Kidney tubule cell (primary cell): ENCODE measurements around the gene SMG5.
A peak's percentile ranks its signal among the peaks of the same experiment; 100 is the strongest.
"Not testable (repeated sequence)": the region's sequence is repeated elsewhere in the genome, so short reads cannot be mapped to it uniquely, and the experiment has no call there.

ENCODE experiments used
- DNase-seq: peaks from one replicate; pipeline ENCODE4 v3.0.0-alpha.2; 2018; ENCODE audit warnings: low spot score

The SMG5 gene

GRCh38 chr1:156245451-156246232 is 37.0 kb downstream of the SMG5 start:
- DNase-seq: peak; percentile 50

- no peak for DNase-seq
Measured at GRCh38 chr1:156244712-156245111, 37.9 kb downstream of the SMG5 start.

- DNase-seq: no peak
Measured at GRCh38 chr1:156244126-156244525, 38.5 kb downstream of the SMG5 start.

- DNase-seq: no peak
Measured at GRCh38 chr1:156242738-156243137, 39.9 kb downstream of the SMG5 start.

GRCh38 chr1:156241926-156242325 is 40.7 kb downstream of the SMG5 start, which contains the start of gene BGLAP:
TSS of gene BGLAP (plus strand) at chr1:156242184. CDS start at chr1:156242232, 48 bp downstream.
- DNase-seq: no peak

- DNase-seq: no peak
Measured at GRCh38 chr1:156241311-156241811, 41.3 kb downstream of the SMG5 start.

GRCh38 chr1:156238248-156238647 is 44.4 kb downstream of the SMG5 start:
- DNase-seq: no peak

- no peak for DNase-seq
Measured at GRCh38 chr1:156236164-156236563, 46.5 kb downstream of the SMG5 start.

GRCh38 chr1:156233426-156234127 is 49.0 kb downstream of the SMG5 start:
- peak; percentile 69 for DNase-seq

GRCh38 chr1:156232201-156232894 is 50.3 kb downstream of the SMG5 start:
- DNase-seq: no peak

- DNase-seq: no peak
Measured at GRCh38 chr1:156230473-156230837, 52.2 kb downstream of the SMG5 start.

- no peak for DNase-seq
Measured at GRCh38 chr1:156229809-156230472, 52.7 kb downstream of the SMG5 start.

- DNase-seq: no peak
Measured at GRCh38 chr1:156228501-156228900, 54.1 kb downstream of the SMG5 start.

- DNase-seq: no peak
Measured at GRCh38 chr1:156226782-156227181, 55.8 kb downstream of the SMG5 start.

- no peak for DNase-seq
Measured at GRCh38 chr1:156226116-156226538, 56.5 kb downstream of the SMG5 start.

- no peak for DNase-seq
Measured at GRCh38 chr1:156225677-156226014, 57.0 kb downstream of the SMG5 start.

- no peak for DNase-seq
Measured at GRCh38 chr1:156221986-156222692, 60.5 kb downstream of the SMG5 start.

- no peak for DNase-seq
Measured at GRCh38 chr1:156220226-156220625, 62.4 kb downstream of the SMG5 start.

- peak; percentile 32 for DNase-seq
Measured at GRCh38 chr1:156217871-156218270, 64.8 kb downstream of the SMG5 start.

GRCh38 chr1:156216361-156217086 is 66.1 kb downstream of the SMG5 start:
- DNase-seq: not testable (repeated sequence)
